AML-193 (cell line): Measurements from ENCODE around the gene GDAP2.
"Not testable (repeated sequence)": the region's sequence is repeated elsewhere in the genome, so short reads cannot be mapped to it uniquely, and the experiment has no call there.

Experiments used
- DNase-seq, 2 experiments: peaks; one replicate each; lab custom pipeline; 2025; lab: John Stamatoyannopoulos, UW

GDAP2 gene

GRCh38 chr1:117902944-117903343, 26.5 kb downstream of the GDAP2 start:
- DNase-seq = no peak

DNA sequence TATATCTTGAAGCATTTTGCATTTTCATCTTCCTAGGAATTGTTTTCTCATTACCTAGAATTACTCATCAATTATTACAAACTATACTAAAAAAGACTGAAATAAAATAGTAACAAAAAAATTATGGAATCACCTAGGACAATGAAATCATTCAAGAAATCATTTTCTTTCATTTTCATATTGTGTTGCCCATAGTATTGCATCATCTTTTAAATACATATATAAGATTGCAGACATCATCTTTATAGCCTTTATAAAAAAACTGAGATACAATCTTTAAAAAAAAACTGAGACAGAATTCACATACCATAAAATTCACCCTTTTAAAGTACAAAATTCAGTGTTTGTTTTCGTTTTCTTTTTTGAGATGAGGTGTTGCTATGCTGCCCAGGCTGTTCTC, 29.6 kb downstream of the GDAP2 start:
- DNase-seq = no peak

GRCh38 chr1:117897551-117897950, 31.9 kb downstream of the GDAP2 start:
- no peak for DNase-seq

DNA sequence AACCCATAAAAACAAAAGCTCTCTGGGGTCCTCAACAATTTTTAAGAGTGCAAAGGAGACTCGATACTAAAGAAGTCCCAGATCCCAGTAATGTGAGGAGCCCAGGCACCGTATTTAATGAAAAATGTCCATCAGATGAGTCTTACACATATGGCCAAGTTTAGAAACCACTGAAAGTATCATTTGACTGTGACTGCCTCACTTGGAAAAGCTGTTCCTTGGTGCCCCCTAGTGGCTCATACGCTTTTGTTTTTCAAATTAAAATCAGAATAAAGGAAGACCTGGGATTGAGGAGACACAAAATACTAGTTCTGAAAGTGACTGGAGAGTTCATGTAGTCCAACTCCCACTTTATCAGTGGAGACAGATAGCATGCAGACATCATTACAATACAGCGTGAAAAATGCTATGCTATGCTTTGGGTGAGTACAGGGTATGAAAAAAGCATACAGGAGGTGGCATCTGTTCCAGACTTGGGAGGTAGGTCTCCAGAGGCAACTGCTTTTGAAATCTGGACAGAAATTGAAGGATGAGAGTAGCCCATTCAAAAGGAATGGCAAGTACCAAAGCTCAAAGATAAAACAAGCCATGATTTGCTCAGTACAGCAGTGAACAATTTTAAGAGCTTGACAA, 33.8 kb downstream of the GDAP2 start:
- DNase-seq = peak; percentile 47 to 59

DNA sequence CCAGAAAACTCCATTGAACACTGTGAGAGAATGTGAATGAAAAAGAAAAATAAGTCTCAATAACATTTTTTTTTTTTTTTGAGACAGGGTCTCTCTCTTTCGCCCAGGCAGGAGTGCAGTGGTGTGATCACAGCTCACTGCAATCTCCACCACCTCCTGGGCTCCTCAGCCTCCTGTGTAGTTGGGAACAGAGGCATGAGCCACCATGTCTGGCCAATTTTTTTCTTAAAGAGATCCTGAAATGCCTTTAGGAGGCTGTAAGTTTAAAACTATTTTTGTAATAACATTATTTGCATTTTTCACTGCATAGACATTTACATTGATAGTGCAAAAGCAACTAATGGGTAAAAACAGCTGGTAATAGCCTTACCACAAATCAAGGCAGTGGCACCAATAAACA, 35.3 kb downstream of the GDAP2 start:
- DNase-seq = no peak

GRCh38 chr1:117892512-117892911, 36.9 kb downstream of the GDAP2 start:
- no peak for DNase-seq

GRCh38 chr1:117890452-117890851, 39.0 kb downstream of the GDAP2 start:
- DNase-seq = no peak

DNA sequence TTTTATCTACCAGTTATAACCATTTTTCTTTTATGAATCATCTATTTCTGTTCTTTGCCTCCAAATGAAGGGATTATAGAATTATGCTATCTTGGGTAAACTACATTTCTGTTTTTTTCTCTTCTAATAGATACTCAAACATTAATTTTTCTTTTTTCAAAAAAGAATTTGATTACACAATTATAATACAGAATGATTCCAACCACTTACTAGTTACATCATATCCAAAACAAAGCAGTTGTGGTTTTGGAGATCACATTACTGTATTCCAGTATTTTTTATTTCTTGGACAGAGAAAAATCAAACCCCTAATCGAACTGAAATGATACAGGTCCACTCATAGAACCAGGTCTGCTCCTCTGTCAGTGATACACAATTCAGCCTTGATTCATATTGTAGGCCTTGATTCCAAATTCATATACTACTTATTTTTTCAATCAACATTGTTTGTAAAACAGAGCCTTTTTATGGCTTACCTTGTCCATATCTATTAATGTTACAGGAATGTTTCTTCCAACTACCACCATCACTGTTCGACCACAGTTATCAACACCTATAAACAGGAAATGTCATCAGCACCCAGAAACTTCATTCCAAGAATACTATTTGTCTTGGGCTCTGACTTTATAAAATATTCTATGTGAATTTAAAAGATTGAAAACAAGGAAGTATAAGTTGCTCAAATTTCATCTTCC, 43.2 kb downstream of the GDAP2 start:
- no peak for DNase-seq

GRCh38 chr1:117883616-117884015, 45.8 kb downstream of the GDAP2 start:
- DNase-seq = no peak

GRCh38 chr1:117879284-117879683, 50.1 kb downstream of the GDAP2 start:
- DNase-seq = no peak

DNA sequence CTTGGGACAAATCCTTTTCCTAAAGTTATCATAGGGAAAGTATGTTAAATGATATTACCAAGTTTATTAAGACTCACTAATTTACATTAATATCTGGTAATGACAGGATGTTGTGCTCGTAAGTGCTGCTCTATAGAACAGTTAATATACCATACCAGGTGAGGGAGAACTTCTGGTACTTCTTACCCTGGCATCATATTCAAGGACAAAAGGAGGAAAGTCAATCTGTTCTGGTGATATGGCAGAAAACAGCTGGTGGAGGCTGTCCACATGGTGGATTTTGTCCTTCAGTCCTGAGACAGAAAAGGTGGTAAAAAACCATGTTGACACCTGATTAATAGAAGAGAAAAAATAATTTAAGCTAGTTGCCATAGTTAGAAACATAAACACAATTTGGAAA, 51.6 kb downstream of the GDAP2 start:
- DNase-seq = no peak

GRCh38 chr1:117871013-117871412, 58.4 kb downstream of the GDAP2 start:
- DNase-seq = no peak

GRCh38 chr1:117861694-117862093, 67.7 kb downstream of the GDAP2 start:
- DNase-seq = no peak

- DNase-seq = no peak
Observed at GRCh38 chr1:117860896-117861610, 68.4 kb downstream of the GDAP2 start.

- no peak for DNase-seq
Observed at GRCh38 chr1:117859901-117860300, 69.5 kb downstream of the GDAP2 start.

DNA sequence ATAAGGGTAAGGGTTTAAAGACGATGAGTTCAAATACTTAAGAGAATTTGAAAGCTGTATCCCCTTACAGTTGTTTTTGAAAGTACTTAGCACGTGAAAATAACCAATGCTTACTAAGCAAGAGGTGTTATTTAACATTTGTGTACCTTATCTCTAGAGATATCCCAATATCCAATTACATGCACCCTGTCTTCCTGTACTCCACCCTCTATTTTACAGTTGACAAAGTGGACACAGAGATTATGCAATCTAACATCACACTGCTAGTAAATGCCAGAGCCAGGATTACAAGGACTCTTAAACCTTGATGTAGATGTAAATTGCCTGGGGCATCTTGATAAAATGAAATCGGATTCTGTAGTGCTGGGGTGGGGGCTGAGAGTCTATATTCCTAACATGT, 72.0 kb downstream of the GDAP2 start:
- no peak for DNase-seq

DNA sequence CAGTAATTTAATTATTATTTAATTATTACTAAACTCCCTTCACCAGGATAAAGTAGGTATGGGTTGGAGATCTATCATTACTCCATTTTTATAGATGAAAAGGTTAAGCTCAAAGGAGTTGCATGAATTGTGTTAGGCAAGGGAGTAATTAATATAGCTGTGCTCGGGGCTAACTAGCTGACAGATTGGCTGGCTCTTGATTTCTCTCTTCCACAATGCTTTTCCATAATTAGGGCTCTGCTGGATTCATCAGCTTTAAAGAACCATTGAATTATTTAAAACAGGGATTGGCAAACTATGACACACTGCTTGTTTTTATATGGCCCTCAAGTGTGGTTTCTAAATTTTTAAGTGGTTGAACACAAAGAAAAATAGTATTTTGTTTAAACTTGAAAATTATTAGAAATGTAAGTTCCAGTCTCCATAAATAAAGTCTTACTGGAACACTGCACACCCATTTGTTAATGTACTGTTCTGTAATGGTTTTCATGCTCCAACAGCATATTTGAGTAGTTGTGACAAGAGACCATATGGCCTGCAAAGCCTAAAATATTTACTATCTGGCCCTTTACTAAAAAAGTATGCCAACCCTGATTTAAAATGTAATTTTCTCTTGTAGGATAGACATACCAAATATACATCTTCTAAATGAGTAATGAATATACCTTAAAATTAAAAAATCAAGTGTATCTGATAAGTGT, 76.4 kb downstream of the GDAP2 start:
- DNase-seq = no peak

GRCh38 chr1:117851687-117852086, 77.7 kb downstream of the GDAP2 start:
- no peak for DNase-seq

GRCh38 chr1:117846674-117847425, 82.6 kb downstream of the GDAP2 start:
- no peak for DNase-seq

DNA sequence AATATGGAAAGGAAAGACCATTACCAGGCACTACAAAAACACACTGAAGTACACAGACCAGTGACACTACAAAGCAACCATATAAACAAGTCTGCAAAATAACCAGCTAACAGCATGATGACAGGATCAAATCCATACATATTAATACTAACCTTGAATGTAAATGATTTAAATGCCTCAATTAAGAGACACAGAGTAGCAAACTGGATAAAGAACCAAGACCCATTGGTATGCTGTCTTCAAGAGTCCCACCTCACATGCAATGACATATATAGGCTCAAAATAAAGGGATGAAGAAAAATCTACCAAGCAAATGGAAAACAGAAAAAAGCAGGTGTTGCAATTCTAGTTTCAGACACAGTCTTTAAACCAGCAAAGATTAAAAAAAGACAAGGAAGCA, 84.9 kb downstream of the GDAP2 start:
- DNase-seq = not testable (repeated sequence)

DNA sequence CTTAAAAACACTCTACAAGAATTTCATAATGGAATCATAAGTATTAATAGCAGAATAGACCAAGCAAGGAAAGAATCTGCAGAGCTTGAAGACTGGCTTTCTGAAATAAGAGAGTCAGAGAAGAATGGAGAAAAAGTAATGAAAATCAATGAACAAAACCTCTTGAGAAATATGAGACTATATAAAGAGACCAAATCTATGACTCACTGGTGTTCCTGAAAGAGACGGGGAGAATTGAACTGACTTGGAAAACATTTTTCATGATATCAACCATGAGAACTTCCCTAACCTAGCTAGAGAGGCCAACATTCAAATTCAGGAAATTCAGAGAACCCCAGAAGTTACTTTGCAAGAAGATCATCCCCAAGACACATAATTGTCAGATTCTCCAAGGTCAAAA, 85.6 kb downstream of the GDAP2 start:
- no peak for DNase-seq
